Stimulated activated naive CD8-positive, alpha-beta T cell treated with anti-CD3 and anti-CD28 coated beads, Interleukin-15, Interleukin-2, amounts not matched to agents 100 ng/mL and 50 ng/mL, for 24 hours (primary cell): ENCODE data around the gene IL37.
A peak's percentile ranks its signal among the peaks of the same experiment; 100 is the strongest.
"Not testable (repeated sequence)": the region's sequence is repeated elsewhere in the genome, so short reads cannot be mapped to it uniquely, and the experiment has no call there.

Experiments used
- H3K27ac Mint-ChIP-seq: one replicate; pipeline ENCODE4 v1.8.0; 2021; ENCODE audit warnings: mild to moderate bottlenecking, mixed read lengths
- H3K27me3 Mint-ChIP-seq: one replicate; pipeline ENCODE4 v1.8.0; 2021; ENCODE audit warnings: mixed read lengths
- H3K36me3 Mint-ChIP-seq: one replicate; pipeline ENCODE4 v1.8.0; 2021; ENCODE audit warnings: low read depth, mixed read lengths
- H3K4me1 Mint-ChIP-seq: one replicate; pipeline ENCODE4 v1.8.0; 2021; ENCODE audit warnings: low read depth, mixed read lengths
- H3K4me3 Mint-ChIP-seq: one replicate; pipeline ENCODE4 v1.8.0; 2021; ENCODE audit warnings: mild to moderate bottlenecking, mixed read lengths
- H3K9me3 Mint-ChIP-seq: one replicate; pipeline ENCODE4 v1.8.0; 2021; ENCODE audit warnings: mixed read lengths

Gene IL37

DNA sequence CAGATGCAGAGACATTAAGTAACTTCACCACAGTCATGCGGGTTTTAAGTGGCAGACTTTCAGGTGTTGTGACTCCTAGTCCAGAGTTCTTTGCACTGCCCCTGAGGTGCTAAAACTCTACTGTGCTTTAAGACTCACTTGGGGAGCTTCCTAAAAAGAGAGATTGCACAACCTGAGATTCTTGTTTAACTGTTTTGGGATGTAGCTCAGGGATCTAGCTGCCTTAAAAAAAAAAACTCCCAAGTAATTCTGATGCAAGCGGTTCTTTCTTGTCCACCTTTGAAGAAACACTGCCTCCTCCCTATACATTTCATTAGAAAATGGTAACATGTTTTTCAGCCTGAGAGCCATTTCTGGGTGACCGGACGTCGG, 13.0 kb downstream of the IL37 start:
- peaks cover 7% of the 10 kb centered on the region for H3K4me1 Mint-ChIP-seq
- peaks cover 7% of the 10 kb centered on the region for H3K27me3 Mint-ChIP-seq
- no peaks in the 10 kb centered on the region for H3K36me3 Mint-ChIP-seq
- H3K9me3 Mint-ChIP-seq, result no peaks in the 10 kb centered on the region
- no peak overlapping the region for H3K4me3 Mint-ChIP-seq
- peak overlapping the region; percentile 51 for H3K27ac Mint-ChIP-seq

DNA sequence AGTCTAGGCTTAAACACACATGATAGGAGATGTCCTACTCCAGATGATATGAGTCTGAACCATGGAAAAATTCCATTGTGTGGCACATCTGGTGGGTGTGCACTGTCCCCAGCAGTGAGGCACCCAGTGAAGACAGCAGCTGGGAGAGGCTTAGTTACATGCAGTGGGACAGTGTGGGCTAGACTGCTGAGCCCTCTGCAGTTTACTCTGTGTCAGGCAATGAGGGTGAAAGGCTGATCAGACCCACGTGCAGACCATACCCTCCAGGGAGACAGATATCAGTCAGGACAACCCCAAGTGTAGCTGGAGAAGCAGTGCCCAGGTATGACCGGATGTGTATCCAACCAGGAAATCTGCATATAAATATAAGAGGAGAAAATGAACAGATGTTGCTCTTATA, 13.4 kb downstream of the IL37 start:
- no peaks in the 10 kb centered on the region for H3K36me3 Mint-ChIP-seq
- peak overlapping the region; percentile 51 for H3K27ac Mint-ChIP-seq
- H3K4me1 Mint-ChIP-seq, result peaks cover 7% of the 10 kb centered on the region
- peaks cover 7% of the 10 kb centered on the region for H3K27me3 Mint-ChIP-seq
- no peaks in the 10 kb centered on the region for H3K9me3 Mint-ChIP-seq
- H3K4me3 Mint-ChIP-seq, result no peak overlapping the region

DNA sequence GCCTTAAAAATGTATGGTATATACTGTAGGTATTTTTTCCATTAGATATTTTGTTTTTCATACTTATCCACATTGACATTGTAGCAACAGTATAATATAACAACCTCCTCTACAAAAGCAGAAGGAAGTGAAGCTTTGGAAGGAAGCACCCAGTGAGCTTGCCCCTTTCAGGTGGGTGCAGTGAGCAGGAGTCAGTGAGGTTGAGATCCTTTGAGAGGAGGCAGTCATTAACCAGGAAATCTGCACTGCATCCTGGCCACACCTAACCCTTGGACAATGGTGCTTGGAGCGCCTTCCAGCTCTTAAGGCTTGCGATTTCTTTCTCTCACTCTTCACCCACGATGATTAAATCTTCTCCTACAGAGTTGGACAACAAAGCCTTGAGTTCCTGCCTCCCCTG, 13.9 kb downstream of the IL37 start:
- H3K36me3 Mint-ChIP-seq, result no peaks in the 10 kb centered on the region
- no peak overlapping the region for H3K27ac Mint-ChIP-seq
- H3K4me1 Mint-ChIP-seq, result peaks cover 7% of the 10 kb centered on the region
- no peak overlapping the region for H3K4me3 Mint-ChIP-seq
- H3K9me3 Mint-ChIP-seq, result no peaks in the 10 kb centered on the region
- peaks cover 7% of the 10 kb centered on the region for H3K27me3 Mint-ChIP-seq

DNA sequence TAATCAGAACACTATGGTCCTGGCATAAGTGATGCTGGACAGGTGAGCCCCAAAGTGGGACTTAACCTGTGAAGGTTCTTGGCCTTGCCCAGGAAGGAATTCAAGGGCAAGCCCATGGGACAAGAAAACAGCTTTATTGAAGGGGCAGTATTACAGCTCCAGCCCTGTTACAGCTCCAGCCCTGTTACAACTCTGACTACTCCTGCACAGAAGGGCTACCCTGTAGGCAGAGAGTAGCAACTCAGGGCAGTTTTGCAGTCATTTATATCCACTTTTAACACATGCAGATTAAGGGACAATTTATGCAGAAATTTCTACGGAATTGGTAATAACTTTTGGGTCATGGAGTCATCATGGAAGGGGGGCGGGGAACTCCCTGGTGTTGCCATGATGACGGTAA, 15.7 kb downstream of the IL37 start:
- no peaks in the 10 kb centered on the region for H3K9me3 Mint-ChIP-seq
- H3K27ac Mint-ChIP-seq, result no peak overlapping the region
- H3K4me1 Mint-ChIP-seq, result peaks cover 3% of the 10 kb centered on the region
- H3K36me3 Mint-ChIP-seq, result no peaks in the 10 kb centered on the region
- peaks cover 7% of the 10 kb centered on the region for H3K27me3 Mint-ChIP-seq
- H3K4me3 Mint-ChIP-seq, result no peak overlapping the region

DNA sequence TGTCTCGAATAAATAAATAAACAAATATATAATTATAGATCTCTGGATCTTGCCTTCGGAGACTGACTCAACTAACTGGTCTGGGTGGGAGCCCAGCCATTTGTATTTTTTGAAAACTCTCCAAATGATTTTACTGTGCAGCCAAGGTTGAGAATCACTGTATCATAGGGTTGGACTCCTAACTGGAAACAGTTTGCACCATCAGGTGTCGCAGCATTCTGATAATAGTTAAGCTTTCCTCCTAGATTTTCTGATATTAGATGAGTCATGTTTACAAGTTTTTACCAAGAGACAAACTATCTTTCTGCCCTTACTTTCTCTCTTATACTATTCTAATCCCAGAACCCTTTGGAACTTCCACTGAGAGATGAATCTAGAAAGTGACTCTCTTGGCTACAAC, 16.8 kb downstream of the IL37 start:
- Mint-ChIP-seq H3K36me3 (no peaks in the 10 kb centered on the region), H3K27ac (no peak overlapping the region), H3K4me1 (peaks cover 3% of the 10 kb centered on the region), H3K27me3 (peaks cover 7% of the 10 kb centered on the region), H3K4me3 (no peak overlapping the region), H3K9me3 (no peaks in the 10 kb centered on the region)

DNA sequence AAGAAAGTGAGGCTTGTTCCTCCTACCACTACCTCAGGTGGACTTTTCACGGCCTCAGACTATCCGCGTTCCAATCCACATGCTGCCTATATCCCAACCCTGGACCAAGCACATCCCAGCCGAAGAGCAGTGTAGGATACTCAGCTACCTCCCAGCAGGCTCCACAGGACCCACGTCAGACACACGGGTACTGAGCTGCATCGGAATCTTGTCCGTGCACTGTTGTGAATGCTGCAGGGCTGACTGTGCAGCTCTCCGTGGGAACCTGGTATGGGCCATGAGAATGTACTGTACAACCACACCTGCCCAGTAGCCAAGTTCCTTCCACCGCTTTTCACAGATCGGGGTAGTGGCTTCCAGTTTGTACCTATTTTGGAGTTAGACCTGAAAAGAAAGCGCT, 22.3 kb downstream of the IL37 start:
- Mint-ChIP-seq H3K27me3 (no peaks in the 10 kb centered on the region), H3K36me3 (no peaks in the 10 kb centered on the region), H3K4me3 (no peak overlapping the region)

DNA sequence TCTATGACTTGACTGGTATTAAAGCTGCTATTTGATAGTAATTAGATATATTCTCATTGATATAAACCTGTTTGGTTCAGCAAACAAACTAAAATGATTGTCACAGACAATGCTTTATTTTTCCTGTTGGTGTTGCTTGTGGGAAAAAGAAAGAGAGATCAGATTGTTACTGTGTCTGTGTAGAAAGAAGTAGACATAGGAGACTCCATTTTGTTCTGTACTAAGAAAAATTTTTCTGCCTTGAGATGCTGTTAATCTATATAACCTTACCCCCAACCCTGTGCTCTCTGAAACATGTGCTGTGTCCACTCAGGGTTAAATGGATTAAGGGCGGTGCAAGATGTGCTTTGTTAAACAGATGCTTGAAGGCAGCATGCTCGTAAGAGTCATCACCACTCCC, 23.2 kb downstream of the IL37 start:
- H3K27me3 Mint-ChIP-seq, H3K4me1 Mint-ChIP-seq, H3K9me3 Mint-ChIP-seq, H3K4me3 Mint-ChIP-seq, H3K36me3 Mint-ChIP-seq, H3K27ac Mint-ChIP-seq: not testable (repeated sequence)

More for the DNA sequence above, 22.3 kb downstream of the IL37 start:
- H3K9me3 Mint-ChIP-seq, result no peaks in the 10 kb centered on the region
- H3K4me1 Mint-ChIP-seq, result no peaks in the 10 kb centered on the region
- H3K27ac Mint-ChIP-seq, result no peak overlapping the region

DNA sequence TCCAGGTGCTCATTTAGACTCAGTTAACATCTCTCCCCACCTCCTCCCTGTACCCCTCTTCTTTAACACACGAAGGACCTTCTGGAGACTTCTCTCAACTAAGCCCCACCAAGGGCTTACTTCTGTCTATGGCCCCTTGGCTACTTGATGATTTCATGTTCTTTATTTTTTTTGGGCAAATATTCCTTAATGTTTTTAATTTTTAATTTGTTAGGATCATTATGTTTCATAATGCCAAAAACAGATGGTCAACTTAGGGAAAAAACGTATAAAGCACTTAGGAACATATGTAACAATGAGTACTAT, 25.9 kb downstream of the IL37 start:
- H3K4me1 Mint-ChIP-seq, result no peaks in the 10 kb centered on the region
- H3K36me3 Mint-ChIP-seq, result no peaks in the 10 kb centered on the region
- H3K4me3 Mint-ChIP-seq, result no peak overlapping the region
- no peaks in the 10 kb centered on the region for H3K27me3 Mint-ChIP-seq
- no peak overlapping the region for H3K27ac Mint-ChIP-seq
- H3K9me3 Mint-ChIP-seq, result no peaks in the 10 kb centered on the region

DNA sequence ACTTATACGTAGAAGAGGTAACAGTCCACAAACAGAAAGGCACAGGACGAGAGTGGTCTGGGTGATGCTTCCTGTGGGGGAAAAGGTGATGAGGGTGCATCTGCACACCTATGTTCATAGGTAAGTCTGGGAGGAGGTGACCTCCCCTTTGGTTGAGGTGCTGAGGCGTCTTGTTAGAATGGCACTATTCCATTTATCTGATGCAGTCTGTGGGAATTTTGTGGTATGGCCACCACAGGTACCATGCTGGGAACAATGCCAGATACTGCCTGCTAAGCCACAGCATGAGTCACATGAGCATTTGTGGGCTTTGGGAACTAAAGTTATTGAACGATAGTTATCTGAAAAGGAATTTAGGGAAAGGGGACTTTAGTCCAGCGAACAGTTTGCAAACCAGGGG, 27.9 kb downstream of the IL37 start:
- Mint-ChIP-seq H3K27me3 (peaks cover 3% of the 10 kb centered on the region), H3K27ac (no peak overlapping the region), H3K4me3 (no peak overlapping the region), H3K9me3 (no peaks in the 10 kb centered on the region), H3K4me1 (no peaks in the 10 kb centered on the region), H3K36me3 (no peaks in the 10 kb centered on the region)

DNA sequence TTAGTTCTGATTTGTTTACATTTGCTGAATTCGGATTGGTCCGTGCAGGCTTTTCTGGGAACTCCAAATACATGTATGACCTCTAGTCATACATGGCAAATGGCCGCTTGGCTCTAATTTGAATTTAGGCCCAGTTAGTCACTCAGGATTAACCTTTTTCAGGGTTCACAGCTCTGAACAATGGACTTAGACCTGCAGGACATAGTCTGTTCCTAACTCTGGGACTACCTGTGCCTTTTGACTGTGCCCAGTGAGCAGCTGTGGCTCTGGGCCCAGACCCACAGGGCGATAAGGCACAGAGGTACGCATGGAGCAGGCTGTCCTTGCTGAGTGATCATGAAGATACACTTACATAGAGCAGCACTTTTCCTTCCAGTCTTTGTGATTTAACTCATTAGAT, 28.5 kb downstream of the IL37 start:
- H3K9me3 Mint-ChIP-seq, result no peaks in the 10 kb centered on the region
- no peaks in the 10 kb centered on the region for H3K36me3 Mint-ChIP-seq
- H3K27me3 Mint-ChIP-seq, result peaks cover 3% of the 10 kb centered on the region
- no peak overlapping the region for H3K4me3 Mint-ChIP-seq
- no peaks in the 10 kb centered on the region for H3K4me1 Mint-ChIP-seq
- H3K27ac Mint-ChIP-seq, result no peak overlapping the region

DNA sequence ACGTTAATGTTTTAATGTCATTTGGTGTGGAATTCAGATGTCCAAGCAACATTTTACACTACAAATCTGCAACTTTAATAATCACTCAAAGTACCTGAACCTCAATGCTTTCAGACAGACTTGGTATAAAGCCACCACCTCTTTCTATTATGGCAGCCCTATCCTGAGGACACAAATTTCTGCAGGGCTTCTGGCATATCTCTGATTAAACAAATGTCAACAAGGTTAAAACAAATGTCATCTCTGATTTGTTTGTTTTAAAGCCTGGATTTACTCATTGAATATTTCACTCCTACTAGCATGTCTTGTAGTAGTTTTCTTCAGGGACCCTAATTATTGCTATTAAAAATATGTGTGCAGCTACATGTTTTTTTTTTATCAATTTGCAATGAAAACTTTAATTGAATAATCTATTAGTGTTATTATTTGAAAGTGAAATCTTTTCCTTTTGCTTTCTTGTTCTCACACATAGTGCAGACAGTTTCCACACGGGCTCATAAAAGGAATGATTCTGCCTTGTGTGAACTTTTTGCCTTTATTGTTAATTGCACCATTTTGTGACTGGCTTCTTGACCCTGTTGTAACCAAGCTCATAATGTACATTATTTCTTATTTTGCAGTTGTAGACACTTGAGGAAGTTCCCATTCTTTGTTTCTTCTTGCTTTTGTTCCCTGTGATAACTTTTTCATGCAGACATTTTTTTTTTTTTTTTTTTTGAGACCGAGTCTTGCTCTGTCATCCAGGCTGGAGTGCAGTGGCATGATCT, 30.1 kb downstream of the IL37 start:
- H3K27ac Mint-ChIP-seq, result no peak overlapping the region
- H3K27me3 Mint-ChIP-seq, result peaks cover 7% of the 10 kb centered on the region
- peaks cover 4% of the 10 kb centered on the region for H3K9me3 Mint-ChIP-seq
- no peaks in the 10 kb centered on the region for H3K36me3 Mint-ChIP-seq
- H3K4me3 Mint-ChIP-seq, result no peak overlapping the region
- H3K4me1 Mint-ChIP-seq, result no peaks in the 10 kb centered on the region

DNA sequence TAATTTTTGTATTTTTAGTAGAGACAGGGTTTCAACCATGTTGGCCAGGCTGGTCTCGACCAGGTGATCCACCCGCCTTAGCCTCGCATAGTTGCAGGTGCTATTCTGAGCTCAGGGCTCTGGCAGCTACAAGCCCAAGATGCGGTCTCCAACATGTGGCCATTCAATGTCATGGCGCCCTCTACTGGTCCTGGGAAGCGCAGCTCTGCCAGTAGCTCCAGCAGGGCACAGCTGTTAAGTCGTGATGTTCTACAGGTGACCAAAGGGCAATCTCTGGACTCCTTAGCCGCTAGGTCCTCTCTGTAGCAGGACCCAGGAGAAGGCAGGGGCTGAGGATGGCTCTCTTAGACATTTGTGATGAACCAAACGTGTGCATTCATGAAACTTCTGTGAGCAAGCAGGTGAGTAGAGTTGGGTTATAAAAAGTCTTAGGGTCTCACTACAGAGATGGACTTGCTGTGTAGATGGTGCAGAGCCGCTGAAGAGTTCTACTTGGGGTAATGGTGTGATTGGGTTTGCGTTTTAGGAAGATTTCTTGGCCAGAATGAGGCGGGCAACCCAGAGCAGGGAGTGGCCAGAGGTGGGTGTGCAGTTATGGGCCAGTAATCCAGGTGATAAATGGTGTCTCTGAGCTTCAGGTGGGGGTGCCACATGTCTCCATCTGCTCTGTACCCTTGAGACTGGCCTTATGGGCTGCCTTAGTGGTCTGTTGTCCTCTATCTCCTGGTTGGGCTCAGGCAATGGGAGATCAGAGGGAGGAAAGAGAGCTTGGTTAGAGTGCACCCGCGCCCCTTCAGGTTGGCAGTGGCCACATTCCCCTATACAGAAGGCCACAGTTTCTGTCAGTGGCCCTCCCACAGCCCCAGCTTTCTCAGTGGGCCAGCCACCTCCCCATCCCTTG, 31.0 kb downstream of the IL37 start:
- no peak overlapping the region for H3K27ac Mint-ChIP-seq

DNA sequence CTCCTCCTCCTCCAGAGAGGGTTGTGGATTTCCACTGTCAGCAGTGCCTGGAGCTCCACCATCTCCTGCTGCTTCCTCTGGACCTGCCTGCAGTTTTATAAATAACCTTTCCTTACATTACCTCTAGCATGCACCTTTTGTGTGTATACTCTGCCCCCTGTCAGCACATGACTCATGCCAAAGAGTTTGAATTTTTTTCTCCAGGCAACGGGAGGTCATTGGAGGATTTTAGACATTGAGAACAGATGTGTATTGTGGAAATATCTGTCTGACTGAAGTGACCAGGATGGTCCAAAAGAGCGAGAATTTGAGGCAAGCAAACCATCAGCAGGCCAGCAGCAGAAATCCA, 31.7 kb downstream of the IL37 start:
- Mint-ChIP-seq H3K4me3 (no peak overlapping the region), H3K27me3 (peaks cover 7% of the 10 kb centered on the region), H3K9me3 (peaks cover 4% of the 10 kb centered on the region), H3K4me1 (no peaks in the 10 kb centered on the region), H3K36me3 (no peaks in the 10 kb centered on the region), H3K27ac (no peak overlapping the region)

More for the DNA sequence above, 31.0 kb downstream of the IL37 start:
- Mint-ChIP-seq H3K9me3 (peaks cover 4% of the 10 kb centered on the region), H3K27me3 (peaks cover 7% of the 10 kb centered on the region), H3K36me3 (no peaks in the 10 kb centered on the region), H3K4me3 (no peak overlapping the region), H3K4me1 (no peaks in the 10 kb centered on the region)

DNA sequence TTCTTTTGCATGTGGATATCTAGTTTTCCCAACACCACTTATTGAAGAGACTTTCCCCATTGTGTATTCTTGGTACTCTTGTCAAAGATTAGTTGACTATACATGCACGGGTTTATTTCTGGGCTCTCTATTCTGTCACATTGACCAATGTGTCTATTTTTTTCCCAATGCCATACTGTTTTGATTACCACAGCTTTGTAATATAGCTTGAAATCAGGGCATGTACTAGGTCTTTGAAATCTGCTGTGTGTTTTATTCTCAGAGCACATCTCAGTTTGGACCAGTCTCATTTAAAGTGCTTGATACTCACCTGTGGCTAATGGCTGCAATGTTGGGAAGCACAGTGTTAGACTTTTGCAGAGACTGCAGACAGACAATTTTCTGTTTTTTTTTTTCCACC, 34.0 kb downstream of the IL37 start:
- H3K4me3 Mint-ChIP-seq, result no peak overlapping the region
- H3K27me3 Mint-ChIP-seq, result peaks cover 7% of the 10 kb centered on the region
- no peaks in the 10 kb centered on the region for H3K4me1 Mint-ChIP-seq
- H3K9me3 Mint-ChIP-seq, result peaks cover 4% of the 10 kb centered on the region
- H3K27ac Mint-ChIP-seq, result no peak overlapping the region
- no peaks in the 10 kb centered on the region for H3K36me3 Mint-ChIP-seq

DNA sequence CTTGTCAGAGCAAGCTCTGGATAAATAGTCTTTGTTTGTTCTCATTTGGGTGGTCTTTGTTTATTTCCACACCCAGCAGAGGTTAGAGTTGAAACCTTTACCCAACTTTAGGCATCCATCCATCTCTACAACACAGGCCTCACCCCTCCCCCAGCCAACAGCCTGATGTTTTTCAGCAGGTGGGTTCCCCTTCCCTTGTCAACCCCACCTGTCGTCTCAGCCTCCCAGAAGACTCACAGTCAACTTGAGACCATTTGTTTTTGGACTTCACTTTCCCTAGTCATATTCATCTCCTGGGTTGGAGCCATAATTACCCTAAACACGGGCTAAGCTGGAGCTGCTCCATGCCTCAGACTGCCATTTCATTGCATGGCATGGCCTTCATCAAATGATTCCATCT, 35.1 kb downstream of the IL37 start:
- peaks cover 4% of the 10 kb centered on the region for H3K9me3 Mint-ChIP-seq
- no peak overlapping the region for H3K27ac Mint-ChIP-seq
- H3K27me3 Mint-ChIP-seq, result peaks cover 7% of the 10 kb centered on the region
- no peaks in the 10 kb centered on the region for H3K4me1 Mint-ChIP-seq
- H3K4me3 Mint-ChIP-seq, result no peak overlapping the region
- H3K36me3 Mint-ChIP-seq, result no peaks in the 10 kb centered on the region

DNA sequence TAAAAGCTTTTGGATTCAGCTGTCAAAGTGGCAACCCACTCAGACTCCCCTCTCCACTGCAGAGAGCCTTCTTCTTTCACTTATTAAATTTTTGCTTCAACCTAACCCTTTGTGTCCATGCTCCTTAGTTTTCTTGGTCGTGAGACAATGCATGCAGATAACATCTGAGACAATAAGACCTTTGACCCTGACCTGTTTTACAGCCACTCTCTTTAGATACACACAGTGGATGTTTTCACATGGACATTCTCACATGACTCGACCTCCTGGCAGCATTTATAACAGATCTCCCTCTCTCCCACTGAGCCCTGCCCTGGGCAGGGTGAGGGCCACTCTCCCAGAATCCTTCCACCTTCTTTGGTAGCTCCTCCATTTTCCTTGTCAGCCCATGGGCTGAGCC, 36.4 kb downstream of the IL37 start:
- Mint-ChIP-seq H3K4me3 (no peak overlapping the region), H3K27me3 (peaks cover 12% of the 10 kb centered on the region), H3K4me1 (no peaks in the 10 kb centered on the region), H3K27ac (no peak overlapping the region), H3K36me3 (no peaks in the 10 kb centered on the region), H3K9me3 (peaks cover 4% of the 10 kb centered on the region)
